Measurements from ENCODE around the gene UBR1.
"Not testable (repeated sequence)": the region's sequence is repeated elsewhere in the genome, so short reads cannot be mapped to it uniquely, and the experiment has no call there.

The UBR1 gene

DNA sequence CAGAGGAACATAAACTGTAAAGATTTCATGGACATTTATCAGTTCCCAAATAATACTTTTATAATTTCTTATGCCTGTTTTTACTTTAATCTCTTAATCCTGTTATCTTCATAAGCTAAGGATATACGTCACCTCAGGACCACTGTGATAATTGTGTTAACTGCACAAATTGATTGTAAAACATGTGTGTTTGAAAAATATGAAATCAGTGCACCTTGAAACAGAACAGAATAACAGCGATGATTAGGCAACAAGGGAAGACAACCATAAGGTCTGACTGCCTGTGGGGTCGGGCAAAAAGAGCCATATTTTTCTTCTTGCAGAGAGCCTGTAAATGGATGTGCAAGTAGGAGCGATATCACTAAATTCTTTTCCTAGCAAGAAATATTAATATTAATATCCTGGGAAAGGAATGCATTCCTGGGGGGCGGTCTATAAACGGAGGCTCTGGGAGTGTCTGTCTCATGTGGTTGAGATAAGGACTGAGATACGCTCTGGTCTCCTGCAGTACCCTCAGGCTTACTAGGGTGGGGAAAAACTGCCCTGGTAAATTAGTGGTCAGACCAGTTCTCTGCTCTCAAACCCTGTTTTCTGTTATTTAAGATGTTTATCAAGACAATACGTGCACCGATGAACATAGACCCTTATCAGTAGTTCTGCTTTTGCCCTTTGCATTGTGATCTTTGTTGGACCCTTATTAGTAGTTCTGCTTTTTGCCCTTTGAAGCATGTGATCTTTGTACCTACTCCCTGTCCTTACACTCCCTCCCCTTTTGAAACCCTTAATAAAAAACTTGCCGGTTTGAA lies 22.5 kb upstream of the UBR1 start:
- H3K4me2 ChIP-seq (ENCODE audit: insufficient read depth, low read length, poor library complexity, severe bottlenecking); H4K91ac ChIP-seq (ENCODE audit: low read depth, low read length, poor library complexity); H4K8ac ChIP-seq (ENCODE audit: low read depth, low read length); H3K9me3 ChIP-seq (replicated peaks in 1 of 2; ENCODE audit: control insufficient read depth in 2 of 2, insufficient read depth in 1 of 2, low read depth in 1 of 2, low read length in 2 of 2); H3K27me3 ChIP-seq (ENCODE audit: control insufficient read depth in 3 of 3, insufficient read depth in 3 of 3, low read depth in 1 of 3, low read length in 3 of 3); H3K27ac ChIP-seq (replicated peaks; ENCODE audit: low read length); H3K18ac ChIP-seq (ENCODE audit: low read length); H2AK5ac ChIP-seq (ENCODE audit: low read depth, low read length); H2BK15ac ChIP-seq (ENCODE audit: low read length); H2BK12ac ChIP-seq (ENCODE audit: low read length); H3K23ac ChIP-seq (ENCODE audit: low read depth, low read length, poor library complexity); H2AFZ ChIP-seq (ENCODE audit: low read length); H2BK5ac ChIP-seq (ENCODE audit: low read length); H3K79me1 ChIP-seq (ENCODE audit: low read depth, low read length); DNase-seq (ENCODE audit: low spot score); H3K14ac ChIP-seq (ENCODE audit: low read length); H3K4me3 ChIP-seq (ENCODE audit: low read length in 2 of 2); H3K4ac ChIP-seq (ENCODE audit: low read length); H3K9ac ChIP-seq (ENCODE audit: low read depth, low read length, poor library complexity); H3K4me1 ChIP-seq (ENCODE audit: control insufficient read depth in 2 of 2, insufficient read depth in 1 of 2, low read depth in 1 of 2, low read length in 2 of 2); H2BK120ac ChIP-seq (ENCODE audit: low read depth, low read length); H3K36me3 ChIP-seq (replicated peaks in 1 of 2; ENCODE audit: control insufficient read depth in 2 of 2, insufficient read depth in 2 of 2, low read length in 2 of 2): not testable (repeated sequence)
- no CpG with 5 or more reads among the region's 10 CpGs for WGBS, 2 donors (ENCODE audit: extremely low coverage in 2 of 2, insufficient read length in 2 of 2, insufficient replicate concordance in 1 of 2)

DNA sequence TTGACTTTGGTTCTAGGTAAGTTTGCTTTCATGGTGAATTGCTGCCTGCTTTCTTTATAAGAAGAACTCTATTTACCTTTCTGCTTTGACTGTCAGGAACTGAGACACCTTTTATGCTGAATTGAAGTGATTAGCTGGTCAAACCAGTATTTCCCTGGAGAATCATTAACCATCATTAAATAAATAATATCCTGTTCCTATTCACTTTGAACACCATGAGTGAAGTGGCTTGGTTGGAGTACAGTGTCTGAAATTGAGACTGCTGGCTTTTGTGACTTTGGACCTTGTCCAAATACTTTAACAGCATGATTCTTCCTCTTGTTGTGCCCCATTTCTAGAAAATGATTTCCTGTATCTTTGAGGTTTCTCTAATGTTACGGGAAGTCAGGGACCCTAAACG lies 21.9 kb upstream of the UBR1 start:
- Histone ChIP-seq H4K91ac (ENCODE audit: low read depth, low read length, poor library complexity) (no peak overlapping the region), H3K27ac (replicated peaks; ENCODE audit: low read length) (no peak overlapping the region), H4K8ac (ENCODE audit: low read depth, low read length) (no peak overlapping the region), H2AFZ (ENCODE audit: low read length) (no peak overlapping the region), H3K36me3 (replicated peaks in 1 of 2; ENCODE audit: control insufficient read depth in 2 of 2, insufficient read depth in 2 of 2, low read length in 2 of 2) (no peaks in the 10 kb centered on the region), H3K23ac (ENCODE audit: low read depth, low read length, poor library complexity) (no peak overlapping the region), H3K4me2 (ENCODE audit: insufficient read depth, low read length, poor library complexity, severe bottlenecking) (no peak overlapping the region), H3K9ac (ENCODE audit: low read depth, low read length, poor library complexity) (no peak overlapping the region), H2BK5ac (ENCODE audit: low read length) (no peak overlapping the region), H3K27me3 (ENCODE audit: control insufficient read depth in 3 of 3, insufficient read depth in 3 of 3, low read depth in 1 of 3, low read length in 3 of 3) (peaks cover 0 to 7% (median 0%) of the 10 kb centered on the region in 3 experiments), H2BK15ac (ENCODE audit: low read length) (no peak overlapping the region), H2AK5ac (ENCODE audit: low read depth, low read length) (no peak overlapping the region), H3K4ac (ENCODE audit: low read length) (no peak overlapping the region), H3K14ac (ENCODE audit: low read length) (no peak overlapping the region), H3K9me3 (replicated peaks in 1 of 2; ENCODE audit: control insufficient read depth in 2 of 2, insufficient read depth in 1 of 2, low read depth in 1 of 2, low read length in 2 of 2) (no peaks in the 10 kb centered on the region), H3K4me3 (ENCODE audit: low read length in 2 of 2) (no peak overlapping the region), H3K4me1 (ENCODE audit: control insufficient read depth in 2 of 2, insufficient read depth in 1 of 2, low read depth in 1 of 2, low read length in 2 of 2) (peaks cover 0 to 2% of the 10 kb centered on the region in 2 donors), H2BK120ac (ENCODE audit: low read depth, low read length) (no peak overlapping the region), H3K18ac (ENCODE audit: low read length) (no peak overlapping the region), H2BK12ac (ENCODE audit: low read length) (no peak overlapping the region), H3K79me1 (ENCODE audit: low read depth, low read length) (no peaks in the 10 kb centered on the region)
- WGBS, 2 donors (ENCODE audit: extremely low coverage in 2 of 2, insufficient read length in 2 of 2, insufficient replicate concordance in 1 of 2): no CpG with 5 or more reads among the region's 2 CpGs
- DNase-seq (ENCODE audit: low spot score): no peak

DNA sequence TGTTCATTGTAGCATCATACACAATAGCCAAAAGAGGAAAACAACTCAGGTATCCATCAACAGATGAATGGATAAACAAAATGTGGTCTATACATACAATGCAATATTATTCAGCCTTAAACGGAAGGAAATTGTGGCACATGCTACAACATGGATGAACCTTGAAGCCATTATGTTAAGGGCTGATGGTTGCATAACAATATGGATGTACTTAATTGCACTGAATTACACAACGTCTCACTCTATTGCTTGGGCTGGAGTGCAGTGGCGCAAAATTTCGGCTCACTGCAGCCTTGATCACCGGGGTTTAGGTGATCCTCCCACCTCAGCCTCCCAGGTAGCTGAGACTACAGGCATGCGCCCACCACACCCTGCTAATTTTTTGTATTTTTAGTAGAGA lies 20.5 kb upstream of the UBR1 start:
- no peaks in the 10 kb centered on the region for H3K79me1 ChIP-seq (ENCODE audit: low read depth, low read length)
- DNase-seq (ENCODE audit: low spot score): no peak
- H2BK12ac ChIP-seq (ENCODE audit: low read length): no peak overlapping the region
- no peak overlapping the region for H4K8ac ChIP-seq (ENCODE audit: low read depth, low read length)
- H3K27me3 ChIP-seq (ENCODE audit: control insufficient read depth in 3 of 3, insufficient read depth in 3 of 3, low read depth in 1 of 3, low read length in 3 of 3): peaks cover 0 to 7% (median 0%) of the 10 kb centered on the region in 3 experiments
- H2BK120ac ChIP-seq (ENCODE audit: low read depth, low read length): no peak overlapping the region
- H3K14ac ChIP-seq (ENCODE audit: low read length): no peak overlapping the region
- no peak overlapping the region for H2BK15ac ChIP-seq (ENCODE audit: low read length)
- no peak overlapping the region for H3K4me3 ChIP-seq (ENCODE audit: low read length in 2 of 2)
- H2AK5ac ChIP-seq (ENCODE audit: low read depth, low read length): no peak overlapping the region
- no peak overlapping the region for H2BK5ac ChIP-seq (ENCODE audit: low read length)
- H4K91ac ChIP-seq (ENCODE audit: low read depth, low read length, poor library complexity): no peak overlapping the region
- no peak overlapping the region for H3K9ac ChIP-seq (ENCODE audit: low read depth, low read length, poor library complexity)
- H3K27ac ChIP-seq (replicated peaks; ENCODE audit: low read length): no peak overlapping the region
- WGBS, 2 donors (ENCODE audit: extremely low coverage in 2 of 2, insufficient read length in 2 of 2, insufficient replicate concordance in 1 of 2): no CpG with 5 or more reads among the region's 6 CpGs
- H3K36me3 ChIP-seq (replicated peaks in 1 of 2; ENCODE audit: control insufficient read depth in 2 of 2, insufficient read depth in 2 of 2, low read length in 2 of 2): no peaks in the 10 kb centered on the region
- peaks cover 3 to 4% of the 10 kb centered on the region in 2 donors for H3K4me1 ChIP-seq (ENCODE audit: control insufficient read depth in 2 of 2, insufficient read depth in 1 of 2, low read depth in 1 of 2, low read length in 2 of 2)
- no peak overlapping the region for H2AFZ ChIP-seq (ENCODE audit: low read length)
- no peak overlapping the region for H3K18ac ChIP-seq (ENCODE audit: low read length)
- H3K4me2 ChIP-seq (ENCODE audit: insufficient read depth, low read length, poor library complexity, severe bottlenecking): no peak overlapping the region
- H3K9me3 ChIP-seq (replicated peaks in 1 of 2; ENCODE audit: control insufficient read depth in 2 of 2, insufficient read depth in 1 of 2, low read depth in 1 of 2, low read length in 2 of 2): no peaks in the 10 kb centered on the region
- no peak overlapping the region for H3K23ac ChIP-seq (ENCODE audit: low read depth, low read length, poor library complexity)
- H3K4ac ChIP-seq (ENCODE audit: low read length): no peak overlapping the region

DNA sequence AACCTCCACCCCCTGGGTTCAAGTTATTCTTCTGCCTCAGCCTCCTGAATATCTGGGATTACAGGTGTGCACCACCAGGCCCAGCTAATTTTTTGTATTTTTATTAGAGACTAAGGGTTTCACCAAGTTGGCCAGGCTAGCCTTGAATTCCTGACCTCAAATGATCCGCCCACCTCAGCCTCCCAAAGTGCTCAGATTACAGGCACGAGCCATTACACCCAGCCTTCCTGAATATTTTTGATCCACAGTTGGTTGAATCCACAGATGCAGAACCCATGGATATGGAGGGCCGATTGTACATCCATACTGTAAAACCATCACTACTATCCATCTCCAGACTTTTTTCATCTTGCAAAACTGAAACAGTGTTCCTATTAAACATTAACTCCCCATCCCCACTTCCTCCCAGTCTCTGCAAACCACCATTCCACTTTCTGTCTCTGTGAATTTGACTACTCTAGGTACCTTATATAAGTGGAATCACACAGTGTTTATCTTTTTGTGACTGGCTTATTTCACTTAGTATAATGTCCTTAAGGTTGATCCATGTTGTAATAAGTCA lies 19.3 kb upstream of the UBR1 start:
- Histone ChIP-seq H3K27ac (replicated peaks; ENCODE audit: low read length) (no peak overlapping the region), H3K4ac (ENCODE audit: low read length) (no peak overlapping the region), H3K4me2 (ENCODE audit: insufficient read depth, low read length, poor library complexity, severe bottlenecking) (no peak overlapping the region), H2BK5ac (ENCODE audit: low read length) (no peak overlapping the region), H2AK5ac (ENCODE audit: low read depth, low read length) (no peak overlapping the region), H3K36me3 (replicated peaks in 1 of 2; ENCODE audit: control insufficient read depth in 2 of 2, insufficient read depth in 2 of 2, low read length in 2 of 2) (no peaks in the 10 kb centered on the region), H3K4me1 (ENCODE audit: control insufficient read depth in 2 of 2, insufficient read depth in 1 of 2, low read depth in 1 of 2, low read length in 2 of 2) (peaks cover 3 to 4% of the 10 kb centered on the region in 2 donors), H2AFZ (ENCODE audit: low read length) (no peak overlapping the region), H4K8ac (ENCODE audit: low read depth, low read length) (no peak overlapping the region), H3K4me3 (ENCODE audit: low read length in 2 of 2) (no peak overlapping the region), H2BK120ac (ENCODE audit: low read depth, low read length) (no peak overlapping the region), H3K9ac (ENCODE audit: low read depth, low read length, poor library complexity) (no peak overlapping the region), H3K9me3 (replicated peaks in 1 of 2; ENCODE audit: control insufficient read depth in 2 of 2, insufficient read depth in 1 of 2, low read depth in 1 of 2, low read length in 2 of 2) (no peaks in the 10 kb centered on the region), H3K18ac (ENCODE audit: low read length) (no peak overlapping the region), H3K79me1 (ENCODE audit: low read depth, low read length) (no peaks in the 10 kb centered on the region), H3K23ac (ENCODE audit: low read depth, low read length, poor library complexity) (no peak overlapping the region), H3K14ac (ENCODE audit: low read length) (no peak overlapping the region), H2BK12ac (ENCODE audit: low read length) (no peak overlapping the region), H4K91ac (ENCODE audit: low read depth, low read length, poor library complexity) (no peak overlapping the region), H2BK15ac (ENCODE audit: low read length) (no peak overlapping the region), H3K27me3 (ENCODE audit: control insufficient read depth in 3 of 3, insufficient read depth in 3 of 3, low read depth in 1 of 3, low read length in 3 of 3) (peaks cover 0 to 13% (median 0%) of the 10 kb centered on the region in 3 experiments)
- no peak for DNase-seq (ENCODE audit: low spot score)
- WGBS, 2 donors (ENCODE audit: extremely low coverage in 2 of 2, insufficient read length in 2 of 2, insufficient replicate concordance in 1 of 2): no CpG with 5 or more reads among the region's 3 CpGs
